H1 (cell line): ENCODE results near the gene SPATA21. TPM values are rescaled to one million over a fixed set of nuclear protein-coding genes. Genes with fewer than 3 reads are reported as not detected.

Experiments used
- CHD7 ChIP-seq: fragments of 300-600 bp; sonication (generic); IDR thresholded peaks from 2 replicates; pipeline ENCODE4 v1.7.1; 2012; ENCODE audit warnings: low read length, moderate library complexity, mild to moderate bottlenecking, inconsistent platforms; ENCODE audit not compliant: insufficient replicate concordance
- polyA plus RNA-seq, 7 experiments: library from polyadenylated mRNA; depleted of rRNA in 3 of 7; stranded (reverse) in 5 of 7; unstranded in 2 of 7; fragments of >200 nt in 5 of 7; fragments of 200-250 nt in 2 of 7; gene quantifications; 1 replicate in 5 of 7; 2 replicates in 1 of 7; 4 replicates in 1 of 7; pipeline versions ENCODE4 v1.2.1 to v1.2.3, GENCODE V29; 2011 to 2013; ENCODE audit warnings: missing spikeins in 2 of 7, mixed read lengths in 2 of 7
- total RNA-seq: library from RNA; stranded (reverse); fragmentation: NEBNext Ultra II Directional; extraction: Animal tissue kit (Norgen Biotek cat#: 25700); gene quantifications from 2 replicates; pipeline ENCODE4 v1.2.1, GENCODE V29; 2021

SPATA21 gene
- total and polyA plus RNA-seq, 2 of the 8 experiments (the other 6 are each of a cell fraction or from before 2014, with no cell fraction given) = not detected

GRCh38 chr1:16405441-16405840, 31.8 kb downstream of the SPATA21 start (continued):
- no peak for TF ChIP-seq CHD7
